ENCODE results near the gene ABRACL. TPM values are rescaled to one million over a fixed set of nuclear protein-coding genes. Genes with fewer than 3 reads are reported as not detected.
"Not testable (repeated sequence)": the region's sequence is repeated elsewhere in the genome, so short reads cannot be mapped to it uniquely, and the experiment has no call there.

The ABRACL gene
- total RNA-seq, 4 donors from 2014 or later, result 4.6 to 10.1 (median 7.1) TPM

- no peak overlapping the region for H3K4me3 ChIP-seq
- peaks cover 4 to 11% (median 8%) of the 10 kb centered on the region in 4 donors for H3K4me1 ChIP-seq
- H3K36me3 ChIP-seq, result no peaks in the 10 kb centered on the region
- 66% methylated on average over 5 of the region's 7 CpGs for WGBS
- no peaks in the 10 kb centered on the region for H3K9me3 ChIP-seq
- H3K27ac ChIP-seq (replicated peaks in 1 of 4), result no peak overlapping the region
- no peak for TF ChIP-seq POLR2A (IDR thresholded peaks at IDR 0.05; ENCODE audit: low read depth)
- no peak for TF ChIP-seq POLR2AphosphoS5 (IDR thresholded peaks at IDR 0.05)
- TF ChIP-seq EP300 (IDR thresholded peaks at IDR 0.05), result no peak
- TF ChIP-seq CTCF (IDR thresholded peaks at IDR 0.05), result no peak
- no peak for DNase-seq (ENCODE audit: extremely low spot score)
- no peaks in the 10 kb centered on the region for H3K27me3 ChIP-seq
- intact Hi-C loops (cut with DNase I), result no loop called here
These were observed 12.0 kb upstream of the ABRACL start for GRCh38 chr6:139016337-139017213.

GRCh38 chr6:139017227-139017626 is 11.3 kb upstream of the ABRACL start:
- WGBS, result 61% methylated on average over 3 of the region's 3 CpGs
- TF ChIP-seq POLR2AphosphoS5 (IDR thresholded peaks at IDR 0.05) (no peak), CTCF (IDR thresholded peaks at IDR 0.05) (no peak), POLR2A (IDR thresholded peaks at IDR 0.05; ENCODE audit: low read depth) (no peak), EP300 (IDR thresholded peaks at IDR 0.05) (no peak)
- Histone ChIP-seq H3K4me3 (no peak overlapping the region), H3K27ac (replicated peaks in 1 of 4) (no peak overlapping the region), H3K27me3 (no peaks in the 10 kb centered on the region), H3K36me3 (no peaks in the 10 kb centered on the region), H3K9me3 (no peaks in the 10 kb centered on the region), H3K4me1 (peaks cover 4 to 11% (median 8%) of the 10 kb centered on the region in 4 donors)
- intact Hi-C loops (cut with DNase I), result no loop called here
- DNase-seq (ENCODE audit: extremely low spot score), result no peak

GRCh38 chr6:139019722-139020121 is 8.8 kb upstream of the ABRACL start:
- H3K4me3 ChIP-seq, result no peak overlapping the region
- H3K27ac ChIP-seq (replicated peaks in 1 of 4), result no peak overlapping the region
- no peak for DNase-seq (ENCODE audit: extremely low spot score)
- H3K27me3 ChIP-seq, result no peaks in the 10 kb centered on the region
- no peak for TF ChIP-seq EP300 (IDR thresholded peaks at IDR 0.05)
- WGBS, result 87% methylated on average over 2 of the region's 2 CpGs
- intact Hi-C loops (cut with DNase I), result no loop called here
- no peaks in the 10 kb centered on the region for H3K36me3 ChIP-seq
- peaks cover 4 to 11% (median 8%) of the 10 kb centered on the region in 4 donors for H3K4me1 ChIP-seq
- H3K9me3 ChIP-seq, result no peaks in the 10 kb centered on the region

- H3K4me1 ChIP-seq, result peaks cover 4 to 11% (median 8%) of the 10 kb centered on the region in 4 donors
- TF ChIP-seq POLR2AphosphoS5 (IDR thresholded peaks at IDR 0.05) (no peak), POLR2A (IDR thresholded peaks at IDR 0.05; ENCODE audit: low read depth) (no peak), CTCF (IDR thresholded peaks at IDR 0.05) (no peak), EP300 (IDR thresholded peaks at IDR 0.05) (no peak)
- H3K36me3 ChIP-seq, result no peaks in the 10 kb centered on the region
- no peak overlapping the region for H3K27ac ChIP-seq (replicated peaks in 1 of 4)
- no peaks in the 10 kb centered on the region for H3K27me3 ChIP-seq
- no peaks in the 10 kb centered on the region for H3K9me3 ChIP-seq
- H3K4me3 ChIP-seq, result no peak overlapping the region
- intact Hi-C loops (cut with DNase I), result no loop called here
- no peak for DNase-seq (ENCODE audit: extremely low spot score)
- 91% methylated on average over 3 of the region's 3 CpGs for WGBS
These were observed 7.9 kb upstream of the ABRACL start for GRCh38 chr6:139020689-139021088.

- H3K4me1 ChIP-seq, result peaks cover 10 to 20% (median 18%) of the 10 kb centered on the region in 4 donors
- H3K36me3 ChIP-seq; DNase-seq (ENCODE audit: extremely low spot score); H3K27ac ChIP-seq (replicated peaks in 1 of 4); intact Hi-C loops (cut with DNase I); H3K27me3 ChIP-seq; H3K9me3 ChIP-seq; H3K4me3 ChIP-seq: not testable (repeated sequence)
- whole genome bisulfite sequencing, result 80% methylated on average over 3 of the region's 3 CpGs
These were observed 3.1 kb upstream of the ABRACL start for GRCh38 chr6:139025416-139025815.

Data from esophagus muscularis mucosa (tissue), 4 donors.